Gastrocnemius medialis (tissue), 4 donors: ENCODE data around the gene DMRTA1. TPM values are rescaled to one million over a fixed set of nuclear protein-coding genes. Genes with fewer than 3 reads are reported as not detected.
"Not testable (repeated sequence)": the region's sequence is repeated elsewhere in the genome, so short reads cannot be mapped to it uniquely, and the experiment has no call there.

ENCODE experiments used
- ATAC-seq, 2 donors: fragments of 150-250 bp; one replicate each; pipeline ENCODE4 v1.9.1; 2016
- DNase-seq, 2 donors: peaks; one replicate each; pipeline ENCODE4 v3.0.0-alpha.2; 2019
- H3K27ac ChIP-seq, 4 donors: fragments of 200-600 bp; sonication (generic); 1 replicate in 1 of 4; 2 replicates in 3 of 4; pipeline ENCODE4 v1.5.1; 2016 to 2018; ENCODE audit warnings: mild to moderate bottlenecking in 2 of 4, moderate library complexity in 1 of 4
- H3K27me3 ChIP-seq, 3 donors: fragments of 200-600 bp; sonication (generic) in 2 of 3; 1 replicate in 1 of 3; 2 replicates in 2 of 3; pipeline versions ENCODE4 v1.5.1 to v1.6.0; 2016 to 2019; ENCODE audit warnings: mild to moderate bottlenecking in 1 of 3, moderate library complexity in 1 of 3
- H3K36me3 ChIP-seq, 2 donors: fragments of 200-600 bp; sonication (generic) in 1 of 2; one replicate each; pipeline ENCODE4 v1.5.1; 2017 to 2018
- H3K4me1 ChIP-seq, 2 donors: fragments of 200-600 bp; sonication (generic) in 1 of 2; one replicate each; pipeline ENCODE4 v1.5.1; 2016 to 2017; ENCODE audit warnings: mild to moderate bottlenecking in 2 of 2
- H3K4me3 ChIP-seq, 4 donors: fragments of 200-600 bp; sonication (generic) in 3 of 4; 1 replicate in 1 of 4; 2 replicates in 3 of 4; pipeline ENCODE4 v1.5.1; 2016 to 2019; ENCODE audit warnings: mild to moderate bottlenecking in 2 of 4
- H3K9me3 ChIP-seq, 3 donors: fragments of 200-600 bp; sonication (generic) in 2 of 3; 1 replicate in 1 of 3; 2 replicates in 2 of 3; pipeline ENCODE4 v1.5.1; 2016 to 2019
- POLR2A ChIP-seq, 2 donors: fragments of 450-650 bp; IDR thresholded peaks; one replicate each; pipeline ENCODE4 v1.6.1; 2017; ENCODE audit warnings: antibody characterized with exemption in 2 of 2, mild to moderate bottlenecking in 2 of 2, moderate library complexity in 2 of 2
- in situ Hi-C, 4 donors: fragments of 200-750 bp; cut with MboI; loops; one replicate each; pipeline versions ENCODE4 v1.15.0 to v1.8.0; 2017; ENCODE audit warnings: low sequenced_read_pairs in 4 of 4
- intact Hi-C: fragments of 100-400 bp; cut with DNase I; formaldehyde crosslinking; loops from one replicate; pipeline ENCODE4 v1.15.1; 2023; ENCODE audit warnings: low total_unique reads
- total RNA-seq, 4 donors: library from RNA; depleted of rRNA; stranded (reverse); fragments of >200 nt; gene quantifications; one replicate each; pipeline versions ENCODE4 v1.1.0 to v1.2.3, GENCODE V29; 2016
- TF ChIP-seq, protein P1 (sequence below), 5 experiments: fragments of 450-650 bp in 3 of 5; fragments of 200-600 bp in 2 of 5; sonication (generic) in 2 of 5; IDR thresholded peaks in 4 of 5; conservative IDR thresholded peaks in 1 of 5; 1 replicate in 4 of 5; 2 replicates in 1 of 5; pipeline ENCODE4 v1.5.1; 2016 to 2019; ENCODE audit warnings: antibody characterized with exemption in 5 of 5, mild to moderate bottlenecking in 3 of 5, moderate library complexity in 3 of 5

DMRTA1 gene
- total RNA-seq, 4 donors from 2014 or later, result 0.59 to 1.3 (median 0.71) TPM

DNA sequence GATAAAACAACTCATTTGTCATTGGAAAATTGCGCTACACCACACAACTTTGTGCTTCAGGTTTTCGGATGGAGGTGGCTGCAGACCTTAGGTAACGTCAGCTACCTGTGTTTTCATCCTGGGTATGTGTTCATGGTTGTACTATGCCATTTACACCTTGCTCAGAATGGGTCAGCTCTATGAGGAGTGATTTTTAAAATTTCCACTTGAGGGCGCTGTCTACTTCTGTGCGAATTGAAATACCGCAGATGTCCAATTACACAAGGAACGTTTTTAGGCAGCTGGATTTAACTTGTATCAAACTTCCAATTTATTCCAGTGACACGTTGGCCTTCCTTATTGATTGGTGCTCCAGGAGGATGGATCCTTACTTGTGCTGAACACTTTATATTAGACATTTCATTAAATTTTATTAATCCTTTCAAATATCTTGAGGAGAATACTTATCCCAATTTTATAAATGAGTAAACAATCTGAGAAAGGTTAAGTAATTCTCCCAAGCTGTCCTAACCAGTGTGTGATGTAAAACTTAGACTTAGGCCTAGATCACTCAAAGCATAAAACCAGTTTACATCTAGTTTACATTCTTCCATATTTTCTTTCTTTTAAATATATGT lies 23.4 kb downstream of the DMRTA1 start:
- H3K27me3 ChIP-seq, result no peaks in the 10 kb centered on the region
- no peaks in the 10 kb centered on the region for H3K36me3 ChIP-seq
- no peak overlapping the region for H3K4me3 ChIP-seq
- intact Hi-C loops, result no loop called here
- H3K4me1 ChIP-seq, result no peaks in the 10 kb centered on the region
- DNase-seq, result no peak
- peak; percentile 66 to 70 for ATAC-seq
- H3K27ac ChIP-seq, result no peak overlapping the region
- in situ Hi-C loops, result no loop called here
- TF ChIP-seq POLR2A (IDR thresholded peaks at IDR 0.05), result no peak
- TF ChIP-seq, protein P1, sequence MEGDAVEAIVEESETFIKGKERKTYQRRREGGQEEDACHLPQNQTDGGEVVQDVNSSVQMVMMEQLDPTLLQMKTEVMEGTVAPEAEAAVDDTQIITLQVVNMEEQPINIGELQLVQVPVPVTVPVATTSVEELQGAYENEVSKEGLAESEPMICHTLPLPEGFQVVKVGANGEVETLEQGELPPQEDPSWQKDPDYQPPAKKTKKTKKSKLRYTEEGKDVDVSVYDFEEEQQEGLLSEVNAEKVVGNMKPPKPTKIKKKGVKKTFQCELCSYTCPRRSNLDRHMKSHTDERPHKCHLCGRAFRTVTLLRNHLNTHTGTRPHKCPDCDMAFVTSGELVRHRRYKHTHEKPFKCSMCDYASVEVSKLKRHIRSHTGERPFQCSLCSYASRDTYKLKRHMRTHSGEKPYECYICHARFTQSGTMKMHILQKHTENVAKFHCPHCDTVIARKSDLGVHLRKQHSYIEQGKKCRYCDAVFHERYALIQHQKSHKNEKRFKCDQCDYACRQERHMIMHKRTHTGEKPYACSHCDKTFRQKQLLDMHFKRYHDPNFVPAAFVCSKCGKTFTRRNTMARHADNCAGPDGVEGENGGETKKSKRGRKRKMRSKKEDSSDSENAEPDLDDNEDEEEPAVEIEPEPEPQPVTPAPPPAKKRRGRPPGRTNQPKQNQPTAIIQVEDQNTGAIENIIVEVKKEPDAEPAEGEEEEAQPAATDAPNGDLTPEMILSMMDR (IDR thresholded peaks at IDR 0.05 in 4 of 5, conservative IDR thresholded peaks at IDR 0.05 in 1 of 5), result peak in 4 of 5 experiments; percentile 47 to 73 (median 63)
- no peaks in the 10 kb centered on the region for H3K9me3 ChIP-seq

DNA sequence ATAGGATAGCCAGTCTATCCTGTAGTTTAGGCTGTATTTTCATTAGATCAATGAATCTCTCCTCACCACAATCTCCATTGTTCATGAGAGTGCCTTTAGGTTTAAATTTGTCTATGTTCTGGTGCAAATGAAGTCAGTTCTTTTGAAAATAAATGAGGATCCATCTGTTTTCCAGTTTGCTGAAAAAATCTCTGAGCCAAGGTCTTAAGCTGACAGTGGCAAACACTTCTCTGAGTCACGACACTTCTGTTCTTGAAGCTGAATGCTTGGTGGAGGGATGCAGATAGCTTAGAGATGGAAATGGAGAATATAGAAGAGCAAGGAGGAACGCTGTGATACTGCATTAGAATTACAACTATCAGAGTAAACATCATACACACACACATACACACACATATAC lies 34.9 kb downstream of the DMRTA1 start:
- Histone ChIP-seq H3K27ac (no peak overlapping the region), H3K36me3 (no peaks in the 10 kb centered on the region), H3K4me3 (no peak overlapping the region), H3K9me3 (no peaks in the 10 kb centered on the region), H3K4me1 (no peaks in the 10 kb centered on the region), H3K27me3 (no peaks in the 10 kb centered on the region)
- DNase-seq, result no peak
- TF ChIP-seq, protein P1 (IDR thresholded peaks at IDR 0.05 in 4 of 5, conservative IDR thresholded peaks at IDR 0.05 in 1 of 5), result no peak
- TF ChIP-seq POLR2A (IDR thresholded peaks at IDR 0.05), result no peak
- no peak for ATAC-seq
- intact Hi-C loops (no loop called here), in situ Hi-C loops (no loop called here)

- TF ChIP-seq POLR2A (IDR thresholded peaks at IDR 0.05), result no peak
- TF ChIP-seq, protein P1 (IDR thresholded peaks at IDR 0.05 in 4 of 5, conservative IDR thresholded peaks at IDR 0.05 in 1 of 5), result no peak
- in situ Hi-C loops, result no loop called here
- no peak for ATAC-seq
Observed at GRCh38 chr9:22483528-22484070, 37.0 kb downstream of the DMRTA1 start.

DNA sequence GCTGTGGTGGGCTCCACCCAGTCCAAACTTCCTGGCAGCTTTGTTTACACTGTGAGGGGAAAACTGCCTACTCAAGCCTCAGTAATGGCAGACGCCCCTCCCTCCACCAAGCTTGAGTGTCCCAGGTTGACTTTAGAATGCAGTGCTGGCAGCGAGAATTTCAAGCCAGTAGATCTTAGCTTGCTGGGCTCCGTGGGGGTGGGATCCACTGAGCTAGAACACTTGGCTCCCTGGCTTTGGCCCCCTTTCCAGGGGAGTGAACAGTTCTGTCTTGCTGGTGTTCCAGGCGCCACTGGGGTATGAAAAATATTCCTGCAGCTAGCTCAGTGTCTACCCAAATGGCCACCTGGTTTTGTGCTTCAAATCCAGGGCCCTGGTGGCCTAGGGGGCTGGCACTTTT lies 49.6 kb downstream of the DMRTA1 start:
- H3K9me3 ChIP-seq, H3K27me3 ChIP-seq, H3K4me1 ChIP-seq, ATAC-seq, in situ Hi-C loops, H3K27ac ChIP-seq, DNase-seq, intact Hi-C loops, H3K4me3 ChIP-seq, H3K36me3 ChIP-seq: not testable (repeated sequence)

More at GRCh38 chr9:22483528-22484070, 37.0 kb downstream of the DMRTA1 start:
- no peak overlapping the region for H3K27ac ChIP-seq
- H3K4me1 ChIP-seq, result no peaks in the 10 kb centered on the region
- H3K9me3 ChIP-seq, result no peaks in the 10 kb centered on the region
- H3K27me3 ChIP-seq, result no peaks in the 10 kb centered on the region
- no peak for DNase-seq
- H3K36me3 ChIP-seq, result no peaks in the 10 kb centered on the region
- intact Hi-C loops, result no loop called here
- H3K4me3 ChIP-seq, result no peak overlapping the region
